SK-N-SH (cell line): ENCODE measurements around the gene SCN4B. TPM values are rescaled to one million over a fixed set of nuclear protein-coding genes. Genes with fewer than 3 reads are reported as not detected.

Source experiments
- CTCF ChIA-PET: fragments of 300-600, 350-600 bp; formaldehyde crosslinking; extraction: SDS; loops from one replicate; lab custom pipeline; 2021; lab: Yijun Ruan, JAX
- POLR2A ChIA-PET: fragments of 350-600 bp; sonication (Branson Sonifier 250); formaldehyde crosslinking; extraction: SDS; loops from one replicate; lab custom pipeline; 2020; ENCODE audit warnings: antibody characterized with exemption, inconsistent platforms; lab: Yijun Ruan, JAX
- DNase-seq: peaks from one replicate; pipeline ENCODE4 v3.0.0; 2012
- H2AFZ ChIP-seq: fragments of 200-600 bp; sonication (generic); 2 replicates; pipeline ENCODE4 v1.8.1; 2016; ENCODE audit warnings: antibody characterized with exemption, mild to moderate bottlenecking, low read depth
- H3F3A ChIP-seq: fragments of 200-600 bp; sonication (generic); replicated peaks from 2 replicates; pipeline ENCODE3; 2016; ENCODE audit warnings: antibody characterized with exemption, mild to moderate bottlenecking; ENCODE audit not compliant: insufficient read depth
- H3K27ac ChIP-seq, 2 experiments: fragments of 200-500 bp in 1 of 2; fragments of 200-600 bp in 1 of 2; sonication (Bioruptor generic) in 1 of 2; sonication (generic), shearing (Covaris generic) in 1 of 2; 2 replicates each; pipeline versions ENCODE4 v1.5.1 to v1.6.1; 2014 to 2016; ENCODE audit warnings: low read depth in 2 of 2, inconsistent platforms in 1 of 2, low read length in 1 of 2, mild to moderate bottlenecking in 1 of 2, mixed read lengths in 1 of 2
- H3K27me3 ChIP-seq: fragments of 200-600 bp; sonication (generic), shearing (Covaris generic); 2 replicates; pipeline ENCODE4 v1.6.1; 2016; ENCODE audit warnings: mixed run types; ENCODE audit not compliant: insufficient read depth
- H3K36me3 ChIP-seq, 2 experiments: fragments of 200-500 bp in 1 of 2; fragments of 200-600 bp in 1 of 2; sonication (Bioruptor generic) in 1 of 2; sonication (generic) in 1 of 2; replicated peaks in 1 of 2; 2 replicates each; pipeline versions ENCODE3 to v1.5.1; 2014 to 2016; ENCODE audit warnings: low read length in 1 of 2, mild to moderate bottlenecking in 1 of 2; ENCODE audit not compliant: insufficient read depth in 2 of 2, control insufficient read depth in 1 of 2
- H3K4me1 ChIP-seq, 2 experiments: fragments of 200-500 bp in 1 of 2; fragments of 200-600 bp in 1 of 2; sonication (Bioruptor generic) in 1 of 2; sonication (generic), shearing (Covaris generic) in 1 of 2; 2 replicates each; pipeline versions ENCODE4 v1.5.1 to v1.6.1; 2014 to 2016; ENCODE audit warnings: low read depth in 1 of 2, low read length in 1 of 2, mixed run types in 1 of 2; ENCODE audit not compliant: insufficient read depth in 2 of 2, control insufficient read depth in 1 of 2
- H3K4me2 ChIP-seq: fragments of 200-600 bp; sonication (generic), shearing (Covaris generic); 2 replicates; pipeline ENCODE4 v1.6.1; 2017; ENCODE audit warnings: mixed run types
- H3K4me3 ChIP-seq, 2 experiments: fragments of 200-500 bp in 1 of 2; fragments of 200-600 bp in 1 of 2; sonication (Bioruptor generic) in 1 of 2; sonication (generic), shearing (Covaris generic) in 1 of 2; 2 replicates each; pipeline versions ENCODE4 v1.5.1 to v1.8.1; 2014 to 2016; ENCODE audit warnings: low read depth in 2 of 2, inconsistent platforms in 1 of 2, low read length in 1 of 2, mild to moderate bottlenecking in 1 of 2, mixed read lengths in 1 of 2, moderate library complexity in 1 of 2
- H3K79me2 ChIP-seq: fragments of 200-600 bp; sonication (generic); 2 replicates; pipeline ENCODE4 v1.8.1; 2017; ENCODE audit warnings: mild to moderate bottlenecking; ENCODE audit not compliant: insufficient read depth
- H3K9ac ChIP-seq: fragments of 200-600 bp; sonication (generic); 2 replicates; pipeline ENCODE4 v1.6.1; 2017; ENCODE audit warnings: mixed run types
- H3K9me2 ChIP-seq: fragments of 200-600 bp; sonication (generic); 2 replicates; pipeline ENCODE4 v1.6.1; 2017; ENCODE audit warnings: mixed run types
- H3K9me3 ChIP-seq: fragments of 200-600 bp; sonication (generic); 2 replicates; pipeline ENCODE4 v1.6.1; 2017; ENCODE audit warnings: mixed run types, mild to moderate bottlenecking, moderate library complexity
- H4K20me1 ChIP-seq: fragments of 200-600 bp; sonication (generic); 2 replicates; pipeline ENCODE4 v1.6.1; 2017; ENCODE audit warnings: mild to moderate bottlenecking, mixed run types; ENCODE audit not compliant: insufficient read depth
- CHD2 ChIP-seq: fragments of 150-350 bp; IDR thresholded peaks from 2 replicates; pipeline ENCODE4 v1.6.1; 2018; ENCODE audit warnings: low read length; ENCODE audit not compliant: partially characterized antibody
- ELF1 ChIP-seq: IDR thresholded peaks from 2 replicates; pipeline ENCODE4 v1.4.0; 2012
- FOXJ3 ChIP-seq: sonication (generic); formaldehyde crosslinking; IDR thresholded peaks from 2 replicates; pipeline ENCODE4 v1.5.1; 2020; ENCODE audit warnings: mild to moderate bottlenecking, missing genetic modification reagents
- FOXM1 ChIP-seq: IDR thresholded peaks from 2 replicates; pipeline ENCODE4 v1.4.0; 2012; ENCODE audit warnings: low read depth, mild to moderate bottlenecking
- GATA2 ChIP-seq: sonication (generic); formaldehyde crosslinking; IDR thresholded peaks from 2 replicates; pipeline ENCODE4 v1.5.0; 2020; ENCODE audit warnings: mild to moderate bottlenecking, missing genetic modification reagents
- NRF1 ChIP-seq: IDR thresholded peaks from 2 replicates; pipeline ENCODE4 v1.6.1; 2012; ENCODE audit warnings: low read depth, mild to moderate bottlenecking, low read length
- RAD21 ChIP-seq: IDR thresholded peaks from 2 replicates; pipeline ENCODE4 v1.6.1; 2012; ENCODE audit warnings: mild to moderate bottlenecking, low read length
- RXRA ChIP-seq: IDR thresholded peaks from 2 replicates; pipeline ENCODE4 v1.4.0; 2012; ENCODE audit warnings: low read depth, mild to moderate bottlenecking, borderline replicate concordance
- SIN3A ChIP-seq: IDR thresholded peaks from 2 replicates; pipeline ENCODE4 v1.6.1; 2012; ENCODE audit warnings: low read depth, mild to moderate bottlenecking, low read length, moderate library complexity, borderline replicate concordance
- TAF1 ChIP-seq: IDR thresholded peaks from 2 replicates; pipeline ENCODE4 v1.6.1; 2012; ENCODE audit warnings: low read depth, mild to moderate bottlenecking, low read length, moderate library complexity, borderline replicate concordance
- TCF12 ChIP-seq: IDR thresholded peaks from 2 replicates; pipeline ENCODE4 v1.4.0; 2012
- ZBTB33 ChIP-seq: IDR thresholded peaks from 2 replicates; pipeline ENCODE4 v1.4.0; 2012; ENCODE audit warnings: low read depth, borderline replicate concordance
- WGBS: methylation state at CpG from one replicate; pipeline ENCODE4 v1.1.6; 2017; ENCODE audit warnings: low lambda C conversion rate; 5-methylcytosine and 5-hydroxymethylcytosine counted together
- polyA plus RNA-seq, 3 experiments: library from polyadenylated mRNA; depleted of rRNA; stranded (reverse); fragments of >200 nt; gene quantifications; 2 replicates each; pipeline ENCODE4 v1.2.3, GENCODE V29; 2012
- TF ChIP-seq, protein P1 (sequence below): fragments of 150-350 bp; IDR thresholded peaks from 2 replicates; pipeline ENCODE4 v1.6.1; 2016; ENCODE audit warnings: mild to moderate bottlenecking, low read depth, low read length
- TF ChIP-seq, protein P2 (sequence below): IDR thresholded peaks from 2 replicates; pipeline ENCODE4 v1.6.1; 2012; ENCODE audit warnings: mild to moderate bottlenecking, low read depth, low read length, moderate library complexity
- TF ChIP-seq, protein P3 (sequence below): IDR thresholded peaks from 2 replicates; pipeline ENCODE4; 2012
- TF ChIP-seq, protein P4 (sequence below): fragments of 150-350 bp; IDR thresholded peaks from 2 replicates; pipeline ENCODE4 v1.6.1; 2017; ENCODE audit warnings: antibody characterized with exemption, low read length, low read depth, borderline replicate concordance
- TF ChIP-seq, protein P5 (sequence below): IDR thresholded peaks from 2 replicates; pipeline ENCODE4 v1.4.0; 2012; ENCODE audit warnings: low read depth, borderline replicate concordance

The SCN4B gene
- polyA plus RNA-seq, 1 of the 3 experiments (the other 2 are of a cell fraction): 1.2 TPM

DNA sequence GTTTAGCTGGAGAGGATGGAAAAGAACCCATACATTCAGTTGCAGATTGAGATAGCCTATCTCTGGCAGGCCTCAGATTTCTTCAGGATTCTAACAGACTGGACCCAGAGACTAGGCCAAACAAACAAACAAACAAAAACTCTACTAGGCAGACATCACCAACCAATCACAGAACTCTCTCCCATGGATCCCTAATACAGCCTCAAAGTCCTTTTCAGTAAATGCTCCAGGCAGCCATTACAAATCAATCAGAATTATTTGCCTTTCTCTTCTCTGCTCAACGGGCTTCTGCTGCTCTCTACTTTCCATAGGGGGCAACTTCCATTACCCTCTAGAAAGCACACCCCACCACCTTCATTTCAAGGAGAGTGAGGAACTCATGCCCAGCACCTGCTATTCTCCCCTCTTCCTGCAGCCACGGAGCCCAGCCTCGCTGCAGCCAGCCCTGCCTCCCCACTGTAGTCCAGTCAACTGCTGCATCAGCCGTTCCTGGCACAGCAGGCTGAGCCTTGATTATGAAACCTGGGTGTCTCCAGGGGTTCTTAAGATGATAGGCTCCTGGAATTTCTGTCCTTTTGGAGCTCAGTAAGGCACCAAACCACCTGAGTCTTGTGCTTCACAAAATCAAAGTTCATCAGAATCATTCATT, 46.8 kb downstream of the SCN4B start:
- CTCF ChIA-PET: no interaction called here
- Histone ChIP-seq H3K4me3 (no peak overlapping the region), H3K9me3 (no peaks in the 10 kb centered on the region), H3K79me2 (no peaks in the 10 kb centered on the region), H3K36me3 (no peaks in the 10 kb centered on the region), H3K4me2 (no peak overlapping the region), H4K20me1 (no peaks in the 10 kb centered on the region), H3K27ac (no peak overlapping the region), H3K27me3 (no peaks in the 10 kb centered on the region; the same call in 1 of the 2 replicates), H3K4me1 (no peaks in the 10 kb centered on the region), H3K9ac (no peak overlapping the region), H3F3A (no peaks in the 10 kb centered on the region), H2AFZ (no peak overlapping the region), H3K9me2 (no peaks in the 10 kb centered on the region)
- no peak for TF ChIP-seq FOXM1
- TF ChIP-seq ELF1: no peak
- TF ChIP-seq RXRA: no peak
- TF ChIP-seq, protein P1, sequence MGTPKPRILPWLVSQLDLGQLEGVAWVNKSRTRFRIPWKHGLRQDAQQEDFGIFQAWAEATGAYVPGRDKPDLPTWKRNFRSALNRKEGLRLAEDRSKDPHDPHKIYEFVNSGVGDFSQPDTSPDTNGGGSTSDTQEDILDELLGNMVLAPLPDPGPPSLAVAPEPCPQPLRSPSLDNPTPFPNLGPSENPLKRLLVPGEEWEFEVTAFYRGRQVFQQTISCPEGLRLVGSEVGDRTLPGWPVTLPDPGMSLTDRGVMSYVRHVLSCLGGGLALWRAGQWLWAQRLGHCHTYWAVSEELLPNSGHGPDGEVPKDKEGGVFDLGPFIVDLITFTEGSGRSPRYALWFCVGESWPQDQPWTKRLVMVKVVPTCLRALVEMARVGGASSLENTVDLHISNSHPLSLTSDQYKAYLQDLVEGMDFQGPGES: no peak
- no peak for TF ChIP-seq ZBTB33
- TF ChIP-seq, protein P2, sequence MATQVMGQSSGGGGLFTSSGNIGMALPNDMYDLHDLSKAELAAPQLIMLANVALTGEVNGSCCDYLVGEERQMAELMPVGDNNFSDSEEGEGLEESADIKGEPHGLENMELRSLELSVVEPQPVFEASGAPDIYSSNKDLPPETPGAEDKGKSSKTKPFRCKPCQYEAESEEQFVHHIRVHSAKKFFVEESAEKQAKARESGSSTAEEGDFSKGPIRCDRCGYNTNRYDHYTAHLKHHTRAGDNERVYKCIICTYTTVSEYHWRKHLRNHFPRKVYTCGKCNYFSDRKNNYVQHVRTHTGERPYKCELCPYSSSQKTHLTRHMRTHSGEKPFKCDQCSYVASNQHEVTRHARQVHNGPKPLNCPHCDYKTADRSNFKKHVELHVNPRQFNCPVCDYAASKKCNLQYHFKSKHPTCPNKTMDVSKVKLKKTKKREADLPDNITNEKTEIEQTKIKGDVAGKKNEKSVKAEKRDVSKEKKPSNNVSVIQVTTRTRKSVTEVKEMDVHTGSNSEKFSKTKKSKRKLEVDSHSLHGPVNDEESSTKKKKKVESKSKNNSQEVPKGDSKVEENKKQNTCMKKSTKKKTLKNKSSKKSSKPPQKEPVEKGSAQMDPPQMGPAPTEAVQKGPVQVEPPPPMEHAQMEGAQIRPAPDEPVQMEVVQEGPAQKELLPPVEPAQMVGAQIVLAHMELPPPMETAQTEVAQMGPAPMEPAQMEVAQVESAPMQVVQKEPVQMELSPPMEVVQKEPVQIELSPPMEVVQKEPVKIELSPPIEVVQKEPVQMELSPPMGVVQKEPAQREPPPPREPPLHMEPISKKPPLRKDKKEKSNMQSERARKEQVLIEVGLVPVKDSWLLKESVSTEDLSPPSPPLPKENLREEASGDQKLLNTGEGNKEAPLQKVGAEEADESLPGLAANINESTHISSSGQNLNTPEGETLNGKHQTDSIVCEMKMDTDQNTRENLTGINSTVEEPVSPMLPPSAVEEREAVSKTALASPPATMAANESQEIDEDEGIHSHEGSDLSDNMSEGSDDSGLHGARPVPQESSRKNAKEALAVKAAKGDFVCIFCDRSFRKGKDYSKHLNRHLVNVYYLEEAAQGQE: no peak
- no peak for TF ChIP-seq TCF12
- no peak for TF ChIP-seq SIN3A
- TF ChIP-seq FOXJ3: no peak
- no peak for TF ChIP-seq NRF1
- TF ChIP-seq, protein P3, sequence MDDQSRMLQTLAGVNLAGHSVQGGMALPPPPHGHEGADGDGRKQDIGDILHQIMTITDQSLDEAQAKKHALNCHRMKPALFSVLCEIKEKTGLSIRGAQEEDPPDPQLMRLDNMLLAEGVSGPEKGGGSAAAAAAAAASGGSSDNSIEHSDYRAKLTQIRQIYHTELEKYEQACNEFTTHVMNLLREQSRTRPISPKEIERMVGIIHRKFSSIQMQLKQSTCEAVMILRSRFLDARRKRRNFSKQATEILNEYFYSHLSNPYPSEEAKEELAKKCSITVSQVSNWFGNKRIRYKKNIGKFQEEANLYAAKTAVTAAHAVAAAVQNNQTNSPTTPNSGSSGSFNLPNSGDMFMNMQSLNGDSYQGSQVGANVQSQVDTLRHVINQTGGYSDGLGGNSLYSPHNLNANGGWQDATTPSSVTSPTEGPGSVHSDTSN: no peak
- no peak for TF ChIP-seq TAF1
- TF ChIP-seq CHD2: no peak
- no peak for TF ChIP-seq GATA2 (CRISPR knock-in tag)
- TF ChIP-seq, protein P4, sequence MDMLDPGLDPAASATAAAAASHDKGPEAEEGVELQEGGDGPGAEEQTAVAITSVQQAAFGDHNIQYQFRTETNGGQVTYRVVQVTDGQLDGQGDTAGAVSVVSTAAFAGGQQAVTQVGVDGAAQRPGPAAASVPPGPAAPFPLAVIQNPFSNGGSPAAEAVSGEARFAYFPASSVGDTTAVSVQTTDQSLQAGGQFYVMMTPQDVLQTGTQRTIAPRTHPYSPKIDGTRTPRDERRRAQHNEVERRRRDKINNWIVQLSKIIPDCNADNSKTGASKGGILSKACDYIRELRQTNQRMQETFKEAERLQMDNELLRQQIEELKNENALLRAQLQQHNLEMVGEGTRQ: no peak
- TF ChIP-seq, protein P5, sequence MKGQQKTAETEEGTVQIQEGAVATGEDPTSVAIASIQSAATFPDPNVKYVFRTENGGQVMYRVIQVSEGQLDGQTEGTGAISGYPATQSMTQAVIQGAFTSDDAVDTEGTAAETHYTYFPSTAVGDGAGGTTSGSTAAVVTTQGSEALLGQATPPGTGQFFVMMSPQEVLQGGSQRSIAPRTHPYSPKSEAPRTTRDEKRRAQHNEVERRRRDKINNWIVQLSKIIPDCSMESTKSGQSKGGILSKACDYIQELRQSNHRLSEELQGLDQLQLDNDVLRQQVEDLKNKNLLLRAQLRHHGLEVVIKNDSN: no peak
- TF ChIP-seq RAD21: no peak
- POLR2A ChIA-PET: no interaction called here
- 58% methylated on average over 4 of the region's 4 CpGs for WGBS
- DNase-seq: no peak
